HG02885 (cell line): ENCODE results near the gene YWHAE.

Source experiments
- ATAC-seq: cut with Tn5 transposase; IDR thresholded peaks from one replicate; pipeline ENCODE4 v1.9.1; 2021; ENCODE audit warnings: mild to moderate bottlenecking; ENCODE audit not compliant: unreplicated experiment, poor library complexity

The YWHAE gene

GRCh38 chr17:1298606-1299005 is 101.4 kb downstream of the YWHAE start:
- no peak for ATAC-seq
